ENCODE measurements around the gene NCDN.

Gene NCDN

DNA sequence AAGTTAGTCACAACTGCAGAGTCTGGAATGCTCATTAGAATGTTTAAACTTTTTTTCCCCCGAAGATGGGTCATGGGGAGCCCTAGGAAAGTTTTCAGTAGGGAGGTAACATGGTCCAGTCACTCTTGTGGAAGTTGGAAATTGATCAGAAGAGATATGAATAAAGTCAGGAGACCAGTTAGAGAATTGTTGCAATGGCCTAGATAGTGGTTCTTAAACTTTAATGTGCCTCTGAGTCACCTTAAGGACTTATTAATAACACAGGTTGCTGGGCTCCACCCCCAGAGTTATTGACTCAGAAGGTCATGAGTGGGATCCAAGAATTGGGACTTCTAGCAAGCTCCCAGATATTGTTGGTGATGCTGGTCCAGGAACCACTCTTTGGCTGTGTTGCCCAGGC lies 12.3 kb downstream of the NCDN start:
- no peak for TF ChIP-seq CTCF (IDR thresholded peaks at IDR 0.05; ENCODE audit: low read length, missing control alignments)
- DNase-seq (ENCODE audit: low read depth): no peak
- no peak overlapping the region for H3K4me3 ChIP-seq (replicated peaks; ENCODE audit: low read depth, low read length)

- no peak overlapping the region for H3K4me3 ChIP-seq (replicated peaks; ENCODE audit: low read depth, low read length)
- DNase-seq (ENCODE audit: low read depth): no peak
- TF ChIP-seq CTCF (IDR thresholded peaks at IDR 0.05; ENCODE audit: low read length, missing control alignments): no peak
Observed at GRCh38 chr1:35570589-35571137, 13.1 kb downstream of the NCDN start.

DNA sequence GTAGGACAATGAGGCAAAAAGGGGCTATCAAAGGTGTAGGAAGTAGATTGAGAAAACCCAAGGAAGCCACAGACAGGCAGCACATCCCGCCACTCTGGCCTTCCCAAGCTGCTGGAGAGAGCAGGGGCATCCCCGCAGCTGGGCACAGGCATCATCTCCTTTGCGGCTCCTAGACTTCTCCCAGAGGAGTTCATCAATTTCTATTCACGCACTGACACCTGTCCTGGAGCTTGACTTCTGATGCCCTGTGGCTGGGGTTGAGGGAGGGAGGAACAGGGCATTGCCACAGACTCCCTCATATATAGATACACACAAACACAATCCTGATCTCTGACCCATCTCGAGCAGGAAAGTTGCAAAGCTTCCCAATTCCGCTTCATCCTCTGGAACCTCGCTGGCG lies 13.7 kb downstream of the NCDN start:
- no peak for TF ChIP-seq CTCF (IDR thresholded peaks at IDR 0.05; ENCODE audit: low read length, missing control alignments)

GRCh38 chr1:35572296-35572695 lies 14.7 kb downstream of the NCDN start:
- no peak for DNase-seq (ENCODE audit: low read depth)
- TF ChIP-seq CTCF (IDR thresholded peaks at IDR 0.05; ENCODE audit: low read length, missing control alignments): no peak
- no peak overlapping the region for H3K4me3 ChIP-seq (replicated peaks; ENCODE audit: low read depth, low read length)

More for the DNA sequence above, 13.7 kb downstream of the NCDN start:
- no peak overlapping the region for H3K4me3 ChIP-seq (replicated peaks; ENCODE audit: low read depth, low read length)
- DNase-seq (ENCODE audit: low read depth): no peak

- H3K4me3 ChIP-seq (replicated peaks; ENCODE audit: low read depth, low read length): peak within 1 kb of the TSS; percentile 48
- peak; percentile 27 for DNase-seq (ENCODE audit: low read depth)
- TF ChIP-seq CTCF (IDR thresholded peaks at IDR 0.05; ENCODE audit: low read length, missing control alignments): no peak
Observed at GRCh38 chr1:35573198-35574124, 15.9 kb downstream of the NCDN start, which contains the start of gene TFAP2E. Gene TFAP2E (plus strand): TSS chr1:35573314. CDS start chr1:35573578, 264 bp downstream.

DNA sequence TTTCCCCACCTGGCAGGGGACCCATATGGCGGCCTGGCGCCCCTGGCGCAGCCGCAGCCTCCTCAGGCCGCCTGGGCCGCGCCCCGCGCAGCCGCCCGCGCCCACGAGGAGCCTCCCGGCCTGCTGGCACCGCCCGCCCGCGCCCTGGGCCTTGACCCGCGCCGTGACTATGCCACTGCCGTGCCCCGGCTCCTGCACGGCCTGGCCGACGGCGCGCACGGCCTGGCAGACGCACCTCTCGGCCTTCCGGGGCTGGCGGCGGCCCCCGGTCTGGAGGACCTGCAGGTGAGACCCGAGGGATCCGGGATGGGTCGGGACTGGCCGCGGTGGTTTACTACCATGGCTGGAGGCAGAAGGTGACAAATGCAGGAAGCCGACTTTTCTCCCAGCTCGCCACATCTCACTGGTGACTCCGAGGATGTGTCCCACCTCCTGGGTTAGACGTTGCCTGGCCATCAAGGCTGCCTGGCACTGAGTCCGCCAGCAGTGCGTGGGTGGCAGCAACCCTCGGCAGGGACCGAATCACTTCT lies 16.6 kb downstream of the NCDN start:
- TF ChIP-seq CTCF (IDR thresholded peaks at IDR 0.05; ENCODE audit: low read length, missing control alignments): no peak
- DNase-seq (ENCODE audit: low read depth): no peak
- no peak overlapping the region for H3K4me3 ChIP-seq (replicated peaks; ENCODE audit: low read depth, low read length)
